ENCODE results near the gene EXOC6B. TPM values are rescaled to one million over a fixed set of nuclear protein-coding genes. Genes with fewer than 3 reads are reported as not detected.

Gene EXOC6B
- total and polyA plus RNA-seq, 10 of the 15 experiments (the other 5 are each of a cell fraction or from before 2014, with no cell fraction given), result 0.23 to 2.2 (median 1.2) TPM

DNA sequence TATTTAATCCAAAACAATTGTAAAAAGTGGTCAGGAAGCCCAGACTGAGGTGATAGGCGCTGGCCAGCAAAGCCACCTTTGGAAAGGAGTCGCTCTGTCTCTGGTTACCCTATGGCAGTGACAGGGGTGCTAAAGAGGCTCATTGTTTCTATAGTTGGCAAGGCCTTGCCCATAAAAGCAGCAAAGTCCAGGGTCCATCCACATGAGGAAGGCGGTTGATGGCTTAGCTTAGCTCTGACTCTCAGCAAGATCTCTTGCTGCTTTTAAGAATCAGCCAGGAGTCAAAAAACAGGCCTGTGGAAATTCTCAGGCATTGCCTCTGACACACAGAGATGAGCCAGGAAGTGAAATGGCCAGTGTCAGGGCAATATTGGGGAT is 620.3 kb downstream of the EXOC6B start:
- intact Hi-C loops (cut with micrococcal nuclease; ENCODE audit: unreplicated experiment) (no loop called here), in situ Hi-C loops (cut with MboI) (no loop called here)
- no peak for DNase-seq (ENCODE audit: low read depth, low spot score)
- H3K4me2 ChIP-seq (ENCODE audit: control insufficient read depth, insufficient read depth), result no peak overlapping the region
- H3K27ac ChIP-seq (ENCODE audit: control insufficient read depth, insufficient read depth), result no peak overlapping the region
- no peaks in the 10 kb centered on the region for H3K4me1 ChIP-seq (ENCODE audit: control insufficient read depth, insufficient read depth, low read length)
- BruUV-seq (replicated peaks), result no TSS peak
- no peak for ATAC-seq
- H3K9ac ChIP-seq (ENCODE audit: control insufficient read depth, insufficient read depth, low read length), result no peak overlapping the region
- CTCF ChIA-PET, result interaction anchor here (1.4 kb wide), 1 partner anchor 15 kb away, joined by 3 read pairs; no protein-coding TSS in a partner anchor
- TF ChIP-seq ZNF217 (IDR thresholded peaks at IDR 0.05) (no peak), KAT2A (conservative IDR thresholded peaks at IDR 0.05; ENCODE audit: control insufficient read depth, low read depth, low read length) (no peak), SUZ12 (IDR thresholded peaks at IDR 0.05; ENCODE audit: unreplicated experiment) (no peak), NR2F1 (conservative IDR thresholded peaks at IDR 0.05) (no peak), SMC3 (IDR thresholded peaks at IDR 0.05; ENCODE audit: borderline replicate concordance, low read length) (no peak), NBN (IDR thresholded peaks at IDR 0.05) (no peak), IKZF2 (IDR thresholded peaks at IDR 0.05) (no peak), BMI1 (IDR thresholded peaks at IDR 0.05; ENCODE audit: borderline replicate concordance) (no peak), RCOR1 (conservative IDR thresholded peaks at IDR 0.05; ENCODE audit: low read depth, low read length) (no peak)
- TF ChIP-seq, protein P1, sequence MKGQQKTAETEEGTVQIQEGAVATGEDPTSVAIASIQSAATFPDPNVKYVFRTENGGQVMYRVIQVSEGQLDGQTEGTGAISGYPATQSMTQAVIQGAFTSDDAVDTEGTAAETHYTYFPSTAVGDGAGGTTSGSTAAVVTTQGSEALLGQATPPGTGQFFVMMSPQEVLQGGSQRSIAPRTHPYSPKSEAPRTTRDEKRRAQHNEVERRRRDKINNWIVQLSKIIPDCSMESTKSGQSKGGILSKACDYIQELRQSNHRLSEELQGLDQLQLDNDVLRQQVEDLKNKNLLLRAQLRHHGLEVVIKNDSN (IDR thresholded peaks at IDR 0.05; ENCODE audit: borderline replicate concordance, extremely low read length, insufficient read depth, low read depth, low read length), result no peak
- SMC1A ChIA-PET (ENCODE audit: uncharacterized antibody, unreplicated experiment), result interaction anchor here (0.6 to 1.7 kb wide), 2 partner anchors 11 to 1097 kb away, joined by 3 read pairs; no protein-coding TSS in a partner anchor
- no peaks in the 10 kb centered on the region for H3K36me3 ChIP-seq (ENCODE audit: control insufficient read depth in 2 of 2, insufficient read depth in 2 of 2, low read length in 1 of 2)
- no peaks in the 10 kb centered on the region for H3K79me2 ChIP-seq (ENCODE audit: control insufficient read depth, insufficient read depth, low read length)
- no peaks in the 10 kb centered on the region for H3K27me3 ChIP-seq (replicated peaks in 1 of 2; ENCODE audit: control insufficient read depth in 2 of 2, insufficient read depth in 2 of 2, low read length in 1 of 2)
- POLR2A ChIA-PET, result no interaction called here
- 40% methylated on average over 3 of the region's 3 CpGs for WGBS (ENCODE audit: insufficient coverage, insufficient replicate concordance, low lambda C conversion rate, missing lambda C conversion rate)
- H2AFZ ChIP-seq (ENCODE audit: control insufficient read depth, low read depth, low read length), result no peak overlapping the region
- RAD21 ChIA-PET (ENCODE audit: unreplicated experiment), result no interaction called here
- no peak for FAIRE-seq
- H3K4me3 ChIP-seq, result no peak overlapping the region
- H3K9me3 ChIP-seq (replicated peaks; ENCODE audit: control insufficient read depth, insufficient read depth, low read length), result no peaks in the 10 kb centered on the region
- H4K20me1 ChIP-seq (ENCODE audit: control insufficient read depth, insufficient read depth), result no peaks in the 10 kb centered on the region

Data from GM12878 (cell line).